Neural cell (in vitro differentiated cells): ENCODE results near the gene BCL7B. TPM values are rescaled to one million over a fixed set of nuclear protein-coding genes. Genes with fewer than 3 reads are reported as not detected.

Experiments
- H2AFZ ChIP-seq: fragments of 200-600, 300-800 bp; sonication (generic), shearing (Covaris generic); 2 replicates; pipeline ENCODE4 v1.6.0; 2014; ENCODE audit warnings: low read depth, mild to moderate bottlenecking, antibody characterized with exemption, low read length, moderate library complexity
- H3F3A ChIP-seq: fragments of 200-600 bp; shearing (Covaris generic); 2 replicates; pipeline ENCODE4 v1.6.1; 2016; ENCODE audit warnings: mild to moderate bottlenecking, moderate library complexity, mixed read lengths, antibody characterized with exemption, low read length; ENCODE audit not compliant: insufficient read depth, poor library complexity, severe bottlenecking
- H3K27ac ChIP-seq: fragments of 200-600, 300-800 bp; sonication (generic), shearing (Covaris generic); 2 replicates; pipeline ENCODE4 v1.5.1; 2014; ENCODE audit warnings: mild to moderate bottlenecking, low read length, moderate library complexity
- H3K27me3 ChIP-seq: fragments of 300-800, 200-600 bp; sonication (generic), shearing (Covaris generic); 2 replicates; pipeline ENCODE4 v1.6.0; 2014; ENCODE audit warnings: mild to moderate bottlenecking, low read depth, low read length, moderate library complexity; ENCODE audit not compliant: insufficient read depth
- H3K36me3 ChIP-seq: fragments of 300-800, 200-600 bp; sonication (generic), shearing (Covaris generic); 2 replicates; pipeline ENCODE4 v1.5.1; 2014; ENCODE audit warnings: mild to moderate bottlenecking, antibody characterized with exemption, low read length, moderate library complexity; ENCODE audit not compliant: insufficient read depth
- H3K4me2 ChIP-seq: fragments of 300-800, 200-600 bp; sonication (generic), shearing (Covaris generic); 2 replicates; pipeline ENCODE4 v1.6.0; 2014; ENCODE audit warnings: mild to moderate bottlenecking, low read length
- H3K4me3 ChIP-seq: fragments of 300-800, 200-600 bp; sonication (generic), shearing (Covaris generic); 2 replicates; pipeline ENCODE4 v1.5.1; 2014; ENCODE audit warnings: mild to moderate bottlenecking, low read length, moderate library complexity
- H3K79me2 ChIP-seq: fragments of 200-600 bp; shearing (Covaris generic); replicated peaks from 2 replicates; pipeline ENCODE4 v1.6.0; 2014; ENCODE audit warnings: mild to moderate bottlenecking, low read length, moderate library complexity; ENCODE audit not compliant: insufficient read depth
- H3K9ac ChIP-seq: fragments of 300-800, 200-600 bp; sonication (generic), shearing (Covaris generic); 2 replicates; pipeline ENCODE4 v1.6.1; 2016; ENCODE audit warnings: mild to moderate bottlenecking, low read length, mixed read lengths
- H3K9me2 ChIP-seq: fragments of 200-600 bp; shearing (Covaris generic); 2 replicates; pipeline ENCODE4 v1.6.1; 2016; ENCODE audit warnings: mild to moderate bottlenecking, low read length, mixed read lengths; ENCODE audit not compliant: insufficient read depth
- H3K9me3 ChIP-seq: fragments of 200-600, 300-800 bp; sonication (generic), shearing (Covaris generic); 2 replicates; pipeline ENCODE4 v1.6.1; 2016; ENCODE audit warnings: mild to moderate bottlenecking, mixed run types, low read length, moderate library complexity, mixed read lengths
- H4K20me1 ChIP-seq: fragments of 200-600 bp; shearing (Covaris generic); 2 replicates; pipeline ENCODE4 v1.6.1; 2016; ENCODE audit warnings: mild to moderate bottlenecking, mixed run types; ENCODE audit not compliant: insufficient read depth
- EP300 ChIP-seq: fragments of 450-650 bp; conservative IDR thresholded peaks from 2 replicates; pipeline ENCODE4 v1.6.1; 2014; ENCODE audit warnings: antibody characterized with exemption, mild to moderate bottlenecking, moderate library complexity; ENCODE audit not compliant: poor library complexity, severe bottlenecking
- EZH2 ChIP-seq: fragments of 200-600, 300-800 bp; shearing (Covaris generic), sonication (generic); IDR thresholded peaks from 2 replicates; pipeline ENCODE4 v1.6.1; 2014; ENCODE audit warnings: antibody characterized with exemption, low read length, borderline replicate concordance, mild to moderate bottlenecking; ENCODE audit not compliant: insufficient read depth, poor library complexity, severe bottlenecking
- MXI1 ChIP-seq: fragments of 450-650 bp; conservative IDR thresholded peaks from 2 replicates; pipeline ENCODE4 v1.6.1; 2014; ENCODE audit warnings: antibody characterized with exemption, mild to moderate bottlenecking; ENCODE audit not compliant: poor library complexity, severe bottlenecking
- POLR2AphosphoS5 ChIP-seq: IDR thresholded peaks from 2 replicates; pipeline ENCODE4 v1.6.1; 2012
- RAD21 ChIP-seq: fragments of 450-650 bp; conservative IDR thresholded peaks from 2 replicates; pipeline ENCODE4 v1.6.1; 2014; ENCODE audit warnings: antibody characterized with exemption, mild to moderate bottlenecking, moderate library complexity
- SMC3 ChIP-seq: fragments of 450-650 bp; conservative IDR thresholded peaks from 2 replicates; pipeline ENCODE4 v1.6.1; 2014; ENCODE audit warnings: antibody characterized with exemption, mild to moderate bottlenecking, moderate library complexity; ENCODE audit not compliant: poor library complexity
- TAF1 ChIP-seq: IDR thresholded peaks from 2 replicates; pipeline ENCODE4 v1.6.1; 2012; ENCODE audit warnings: low read depth
- polyA plus RNA-seq: library from polyadenylated mRNA; depleted of rRNA; stranded (reverse); fragments of >200 nt; gene quantifications from 2 replicates; pipeline ENCODE4 v1.2.3, GENCODE V29; 2014
- TF ChIP-seq, protein P1 (sequence below): IDR thresholded peaks from 2 replicates; pipeline ENCODE4 v1.6.1; 2012; ENCODE audit warnings: borderline replicate concordance
- TF ChIP-seq, protein P2 (sequence below): fragments of 450-650 bp; IDR thresholded peaks from 2 replicates; pipeline ENCODE4 v1.5.1; 2014; ENCODE audit warnings: antibody characterized with exemption, mild to moderate bottlenecking, moderate library complexity; ENCODE audit not compliant: poor library complexity, severe bottlenecking

The BCL7B gene
- polyA plus RNA-seq, 1 donor from 2014 or later = 23.6 TPM

DNA sequence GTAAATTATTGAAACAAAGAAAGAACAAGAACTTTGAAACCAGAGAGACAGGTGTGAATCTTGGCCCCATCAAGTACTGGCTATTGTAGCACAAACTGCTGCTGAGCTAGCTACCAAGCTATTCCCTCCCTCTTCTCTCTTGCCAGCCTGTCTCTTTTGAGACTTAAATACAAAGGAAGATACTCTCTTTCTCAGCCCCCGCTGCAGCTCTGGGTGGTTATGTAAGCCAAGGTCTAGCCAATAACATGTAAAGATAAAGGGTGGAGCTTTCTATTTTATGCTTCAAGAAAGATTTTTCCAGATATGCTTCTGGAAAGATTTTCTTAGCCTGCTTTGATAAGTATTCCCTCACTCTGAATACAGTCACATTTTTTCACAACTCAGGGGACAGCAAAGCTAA is 52.6 kb downstream of the BCL7B start:
- TF ChIP-seq EP300 = no peak
- TF ChIP-seq EZH2 = no peak
- no peak for TF ChIP-seq RAD21
- TF ChIP-seq, protein P1, sequence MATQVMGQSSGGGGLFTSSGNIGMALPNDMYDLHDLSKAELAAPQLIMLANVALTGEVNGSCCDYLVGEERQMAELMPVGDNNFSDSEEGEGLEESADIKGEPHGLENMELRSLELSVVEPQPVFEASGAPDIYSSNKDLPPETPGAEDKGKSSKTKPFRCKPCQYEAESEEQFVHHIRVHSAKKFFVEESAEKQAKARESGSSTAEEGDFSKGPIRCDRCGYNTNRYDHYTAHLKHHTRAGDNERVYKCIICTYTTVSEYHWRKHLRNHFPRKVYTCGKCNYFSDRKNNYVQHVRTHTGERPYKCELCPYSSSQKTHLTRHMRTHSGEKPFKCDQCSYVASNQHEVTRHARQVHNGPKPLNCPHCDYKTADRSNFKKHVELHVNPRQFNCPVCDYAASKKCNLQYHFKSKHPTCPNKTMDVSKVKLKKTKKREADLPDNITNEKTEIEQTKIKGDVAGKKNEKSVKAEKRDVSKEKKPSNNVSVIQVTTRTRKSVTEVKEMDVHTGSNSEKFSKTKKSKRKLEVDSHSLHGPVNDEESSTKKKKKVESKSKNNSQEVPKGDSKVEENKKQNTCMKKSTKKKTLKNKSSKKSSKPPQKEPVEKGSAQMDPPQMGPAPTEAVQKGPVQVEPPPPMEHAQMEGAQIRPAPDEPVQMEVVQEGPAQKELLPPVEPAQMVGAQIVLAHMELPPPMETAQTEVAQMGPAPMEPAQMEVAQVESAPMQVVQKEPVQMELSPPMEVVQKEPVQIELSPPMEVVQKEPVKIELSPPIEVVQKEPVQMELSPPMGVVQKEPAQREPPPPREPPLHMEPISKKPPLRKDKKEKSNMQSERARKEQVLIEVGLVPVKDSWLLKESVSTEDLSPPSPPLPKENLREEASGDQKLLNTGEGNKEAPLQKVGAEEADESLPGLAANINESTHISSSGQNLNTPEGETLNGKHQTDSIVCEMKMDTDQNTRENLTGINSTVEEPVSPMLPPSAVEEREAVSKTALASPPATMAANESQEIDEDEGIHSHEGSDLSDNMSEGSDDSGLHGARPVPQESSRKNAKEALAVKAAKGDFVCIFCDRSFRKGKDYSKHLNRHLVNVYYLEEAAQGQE = no peak
- TF ChIP-seq TAF1 = no peak
- TF ChIP-seq SMC3 = no peak
- TF ChIP-seq POLR2AphosphoS5 = no peak
- Histone ChIP-seq H4K20me1 (no peaks in the 10 kb centered on the region), H3F3A (no peaks in the 10 kb centered on the region), H3K4me2 (no peak overlapping the region), H3K36me3 (no peaks in the 10 kb centered on the region), H3K9me2 (no peaks in the 10 kb centered on the region), H3K27ac (no peak overlapping the region), H3K27me3 (no peaks in the 10 kb centered on the region), H2AFZ (no peak overlapping the region), H3K9ac (no peak overlapping the region), H3K4me3 (no peak overlapping the region), H3K79me2 (no peaks in the 10 kb centered on the region), H3K9me3 (no peaks in the 10 kb centered on the region)

- H3K79me2 ChIP-seq = no peaks in the 10 kb centered on the region
- H3F3A ChIP-seq = no peaks in the 10 kb centered on the region
- H3K9me2 ChIP-seq = no peaks in the 10 kb centered on the region
- no peaks in the 10 kb centered on the region for H3K36me3 ChIP-seq
- no peak overlapping the region for H3K4me3 ChIP-seq
- no peaks in the 10 kb centered on the region for H3K27me3 ChIP-seq
- no peak overlapping the region for H3K4me2 ChIP-seq
- H4K20me1 ChIP-seq = no peaks in the 10 kb centered on the region
- H3K27ac ChIP-seq = no peak overlapping the region
- no peaks in the 10 kb centered on the region for H3K9me3 ChIP-seq
- H3K9ac ChIP-seq = no peak overlapping the region
- no peak overlapping the region for H2AFZ ChIP-seq
- no peak for TF ChIP-seq MXI1
- TF ChIP-seq SMC3 = no peak
- TF ChIP-seq EZH2 = no peak
- TF ChIP-seq TAF1 = no peak
- no peak for TF ChIP-seq RAD21
- no peak for TF ChIP-seq POLR2AphosphoS5
- TF ChIP-seq, protein P2, sequence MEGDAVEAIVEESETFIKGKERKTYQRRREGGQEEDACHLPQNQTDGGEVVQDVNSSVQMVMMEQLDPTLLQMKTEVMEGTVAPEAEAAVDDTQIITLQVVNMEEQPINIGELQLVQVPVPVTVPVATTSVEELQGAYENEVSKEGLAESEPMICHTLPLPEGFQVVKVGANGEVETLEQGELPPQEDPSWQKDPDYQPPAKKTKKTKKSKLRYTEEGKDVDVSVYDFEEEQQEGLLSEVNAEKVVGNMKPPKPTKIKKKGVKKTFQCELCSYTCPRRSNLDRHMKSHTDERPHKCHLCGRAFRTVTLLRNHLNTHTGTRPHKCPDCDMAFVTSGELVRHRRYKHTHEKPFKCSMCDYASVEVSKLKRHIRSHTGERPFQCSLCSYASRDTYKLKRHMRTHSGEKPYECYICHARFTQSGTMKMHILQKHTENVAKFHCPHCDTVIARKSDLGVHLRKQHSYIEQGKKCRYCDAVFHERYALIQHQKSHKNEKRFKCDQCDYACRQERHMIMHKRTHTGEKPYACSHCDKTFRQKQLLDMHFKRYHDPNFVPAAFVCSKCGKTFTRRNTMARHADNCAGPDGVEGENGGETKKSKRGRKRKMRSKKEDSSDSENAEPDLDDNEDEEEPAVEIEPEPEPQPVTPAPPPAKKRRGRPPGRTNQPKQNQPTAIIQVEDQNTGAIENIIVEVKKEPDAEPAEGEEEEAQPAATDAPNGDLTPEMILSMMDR = no peak
- TF ChIP-seq, protein P1 = no peak
- TF ChIP-seq EP300 = no peak
Observed at GRCh38 chr7:73504017-73504416, 53.5 kb downstream of the BCL7B start.
